RCC 7860 (cell line): ENCODE results near the gene STK39.
"Not testable (repeated sequence)": the region's sequence is repeated elsewhere in the genome, so short reads cannot be mapped to it uniquely, and the experiment has no call there.

Source experiments
- DNase-seq: peaks from one replicate; pipeline ENCODE4 v3.0.0-alpha.2; 2015; ENCODE audit warnings: low spot score
- FAIRE-seq: peaks from 2 replicates; lab custom pipeline; 2012; peaks lifted over from hg19 to GRCh38; lab: Jason Lieb, UNC

STK39 gene

GRCh38 chr2:168247341-168248261, at the start of gene STK39:
Gene STK39 (minus strand): TSS chr2:168247595. CDS start chr2:168247435, 160 bp downstream.
- DNase-seq: peak; percentile 50
- FAIRE-seq: no peak

GRCh38 chr2:168295051-168295450, 47.7 kb upstream of the STK39 start:
- FAIRE-seq (no peak), DNase-seq (no peak)

- no peak for FAIRE-seq
Measured at GRCh38 chr2:168294409-168294808, 47.0 kb upstream of the STK39 start.

GRCh38 chr2:168293766-168294165, 46.4 kb upstream of the STK39 start:
- no peak for FAIRE-seq
- DNase-seq: no peak

More at GRCh38 chr2:168294409-168294808, 47.0 kb upstream of the STK39 start:
- no peak for DNase-seq

GRCh38 chr2:168290391-168290790, 43.0 kb upstream of the STK39 start:
- no peak for DNase-seq
- FAIRE-seq: no peak

- FAIRE-seq (no peak), DNase-seq (no peak)
Measured at GRCh38 chr2:168289880-168290279, 42.5 kb upstream of the STK39 start.

- FAIRE-seq: no peak
Measured at GRCh38 chr2:168286535-168286934, 39.1 kb upstream of the STK39 start.

GRCh38 chr2:168278424-168278888, 31.1 kb upstream of the STK39 start:
- FAIRE-seq (peak; percentile 93), DNase-seq (peak; percentile 48)

More at GRCh38 chr2:168286535-168286934, 39.1 kb upstream of the STK39 start:
- DNase-seq: no peak

GRCh38 chr2:168277276-168277675, 29.9 kb upstream of the STK39 start:
- FAIRE-seq: no peak

GRCh38 chr2:168272225-168272624, 24.8 kb upstream of the STK39 start:
- no peak for FAIRE-seq
- DNase-seq: no peak

More at GRCh38 chr2:168277276-168277675, 29.9 kb upstream of the STK39 start:
- DNase-seq: no peak

GRCh38 chr2:168262926-168263325, 15.5 kb upstream of the STK39 start:
- not testable (repeated sequence) for DNase-seq, FAIRE-seq

- no peak for FAIRE-seq
- DNase-seq: no peak
Measured at GRCh38 chr2:168256448-168256847, 9.1 kb upstream of the STK39 start.

GRCh38 chr2:168255866-168256265, 8.5 kb upstream of the STK39 start:
- DNase-seq (no peak), FAIRE-seq (no peak)

GRCh38 chr2:168255103-168255502, 7.7 kb upstream of the STK39 start:
- DNase-seq: no peak
- FAIRE-seq: no peak

GRCh38 chr2:168254158-168254935, 7.0 kb upstream of the STK39 start:
- no peak for FAIRE-seq
- DNase-seq: no peak

- DNase-seq: no peak
- FAIRE-seq: no peak
Measured at GRCh38 chr2:168253379-168253778, 6.0 kb upstream of the STK39 start.

GRCh38 chr2:168252976-168253375, 5.6 kb upstream of the STK39 start:
- no peak for FAIRE-seq
- DNase-seq: no peak

GRCh38 chr2:168246483-168247340, 683 bp downstream of the STK39 start:
- FAIRE-seq: no peak
- DNase-seq: peak; percentile 56

- DNase-seq (peak; percentile 8), FAIRE-seq (no peak)
Measured at GRCh38 chr2:168246072-168246482, 1.3 kb downstream of the STK39 start.

GRCh38 chr2:168245074-168245825, 2.1 kb downstream of the STK39 start:
- FAIRE-seq (no peak), DNase-seq (peak; percentile 18)
